ENCODE data around the gene FILIP1. TPM values are rescaled to one million over a fixed set of nuclear protein-coding genes. Genes with fewer than 3 reads are reported as not detected.

The FILIP1 gene
- total and polyA plus RNA-seq, 8 donors: 14.4 to 45.2 (median 32.5) TPM

DNA sequence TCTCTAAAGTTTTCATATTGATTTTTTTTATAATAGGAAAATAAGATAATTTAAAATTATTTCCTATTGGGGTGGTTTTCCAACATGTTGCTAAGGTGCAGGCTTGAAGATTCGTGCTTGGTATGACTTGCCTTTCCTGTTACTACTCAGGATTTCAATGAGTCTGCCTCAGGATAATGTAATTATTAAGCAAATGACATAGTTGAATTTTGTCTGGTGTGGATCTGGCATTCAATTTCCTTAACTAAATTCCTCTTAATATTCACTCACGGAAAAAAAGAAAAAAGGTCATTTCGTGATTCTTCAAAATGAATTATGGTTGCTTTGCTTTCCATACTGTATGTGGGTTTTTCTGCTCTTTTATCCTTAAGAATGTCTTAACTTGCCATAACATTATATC is 9.3 kb upstream of the FILIP1 start:
- Histone ChIP-seq H3K9me3 (no peaks in the 10 kb centered on the region), H3K36me3 (no peaks in the 10 kb centered on the region), H3K4me3 (no peak overlapping the region), H3K27ac (no peak overlapping the region), H3K27me3 (no peaks in the 10 kb centered on the region), H3K4me1 (peaks cover 0 to 4% of the 10 kb centered on the region in 2 donors)
- DNase-seq (no peak), ATAC-seq (no peak)
- TF ChIP-seq, protein P1, sequence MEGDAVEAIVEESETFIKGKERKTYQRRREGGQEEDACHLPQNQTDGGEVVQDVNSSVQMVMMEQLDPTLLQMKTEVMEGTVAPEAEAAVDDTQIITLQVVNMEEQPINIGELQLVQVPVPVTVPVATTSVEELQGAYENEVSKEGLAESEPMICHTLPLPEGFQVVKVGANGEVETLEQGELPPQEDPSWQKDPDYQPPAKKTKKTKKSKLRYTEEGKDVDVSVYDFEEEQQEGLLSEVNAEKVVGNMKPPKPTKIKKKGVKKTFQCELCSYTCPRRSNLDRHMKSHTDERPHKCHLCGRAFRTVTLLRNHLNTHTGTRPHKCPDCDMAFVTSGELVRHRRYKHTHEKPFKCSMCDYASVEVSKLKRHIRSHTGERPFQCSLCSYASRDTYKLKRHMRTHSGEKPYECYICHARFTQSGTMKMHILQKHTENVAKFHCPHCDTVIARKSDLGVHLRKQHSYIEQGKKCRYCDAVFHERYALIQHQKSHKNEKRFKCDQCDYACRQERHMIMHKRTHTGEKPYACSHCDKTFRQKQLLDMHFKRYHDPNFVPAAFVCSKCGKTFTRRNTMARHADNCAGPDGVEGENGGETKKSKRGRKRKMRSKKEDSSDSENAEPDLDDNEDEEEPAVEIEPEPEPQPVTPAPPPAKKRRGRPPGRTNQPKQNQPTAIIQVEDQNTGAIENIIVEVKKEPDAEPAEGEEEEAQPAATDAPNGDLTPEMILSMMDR (IDR thresholded peaks at IDR 0.05): no peak
- intact Hi-C loops (cut with DNase I): no loop called here

DNA sequence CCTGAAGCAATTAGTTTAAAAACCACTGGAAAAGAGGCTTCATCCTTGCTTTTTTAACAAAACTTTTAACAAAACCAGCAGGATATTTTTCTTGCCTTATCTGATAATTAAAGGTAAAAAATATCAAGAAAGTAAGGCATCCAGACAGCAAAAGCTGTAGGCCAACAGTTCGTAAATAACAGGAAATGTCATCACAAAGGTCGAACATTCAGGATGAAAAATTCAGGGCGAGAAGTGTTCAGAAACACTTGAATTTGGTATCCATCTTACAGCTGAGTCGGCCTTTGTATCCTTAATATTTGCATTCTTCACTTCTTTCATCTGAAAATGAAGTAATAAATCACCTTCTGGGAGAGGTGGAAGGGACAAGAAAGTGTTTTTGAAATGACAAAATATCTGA is 8.2 kb upstream of the FILIP1 start:
- no peaks in the 10 kb centered on the region for H3K36me3 ChIP-seq
- intact Hi-C loops (cut with DNase I): no loop called here
- TF ChIP-seq, protein P1 (IDR thresholded peaks at IDR 0.05): no peak
- H3K27me3 ChIP-seq: no peaks in the 10 kb centered on the region
- H3K27ac ChIP-seq: no peak overlapping the region
- no peak overlapping the region for H3K4me3 ChIP-seq
- ATAC-seq: no peak
- peaks cover 0 to 4% of the 10 kb centered on the region in 2 donors for H3K4me1 ChIP-seq
- DNase-seq: no peak
- no peaks in the 10 kb centered on the region for H3K9me3 ChIP-seq

DNA sequence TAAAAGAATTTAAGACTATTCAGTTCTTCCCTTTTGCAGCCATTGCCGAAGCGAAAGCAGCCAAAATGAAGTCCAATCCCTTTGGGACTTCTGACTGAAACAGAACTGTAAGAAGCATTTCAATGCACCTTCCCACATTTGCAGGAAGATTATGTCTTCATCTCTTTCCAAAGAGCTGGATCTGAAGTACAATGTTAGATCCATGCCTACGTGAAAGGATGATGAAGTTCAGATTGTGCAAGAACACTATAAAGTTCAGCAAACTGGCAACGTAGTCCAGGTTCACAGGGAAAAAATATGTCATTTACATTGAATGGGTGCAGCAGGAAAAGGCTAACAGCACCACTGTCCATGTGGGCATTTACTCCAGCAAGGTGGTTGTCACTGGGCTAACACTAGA is 6.0 kb upstream of the FILIP1 start:
- TF ChIP-seq, protein P1 (IDR thresholded peaks at IDR 0.05): no peak
- no peak overlapping the region for H3K4me3 ChIP-seq
- intact Hi-C loops (cut with DNase I): no loop called here
- H3K9me3 ChIP-seq: no peaks in the 10 kb centered on the region
- no peaks in the 10 kb centered on the region for H3K27me3 ChIP-seq
- no peak overlapping the region for H3K27ac ChIP-seq
- no peak for DNase-seq
- H3K4me1 ChIP-seq: peaks cover 4 to 10% of the 10 kb centered on the region in 2 donors
- no peak for ATAC-seq
- no peaks in the 10 kb centered on the region for H3K36me3 ChIP-seq

DNA sequence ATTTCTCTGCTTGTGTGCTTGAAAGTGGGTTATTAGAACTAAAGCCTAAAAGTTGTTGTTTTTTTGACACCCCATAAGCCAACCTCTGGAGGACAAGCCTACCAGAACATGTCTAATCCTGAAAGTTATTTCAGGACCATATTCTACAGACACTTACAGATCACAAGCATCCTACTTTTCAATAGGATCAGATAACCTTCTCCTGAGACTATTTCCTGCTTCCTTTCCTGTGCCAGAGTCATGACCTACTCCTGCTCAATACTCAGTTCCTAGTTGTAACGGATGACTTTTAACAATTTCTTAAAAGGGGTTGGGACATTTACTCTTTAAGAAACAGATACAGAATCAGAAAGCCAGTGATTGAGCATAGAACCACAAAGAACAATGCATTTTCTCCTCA is 5.3 kb upstream of the FILIP1 start:
- no peaks in the 10 kb centered on the region for H3K9me3 ChIP-seq
- DNase-seq: no peak
- H3K4me3 ChIP-seq: no peak overlapping the region
- no peak for ATAC-seq
- H3K4me1 ChIP-seq: peaks cover 4 to 10% of the 10 kb centered on the region in 2 donors
- intact Hi-C loops (cut with DNase I): no loop called here
- peaks cover 0 to 3% of the 10 kb centered on the region in 2 donors for H3K27me3 ChIP-seq
- no peaks in the 10 kb centered on the region for H3K36me3 ChIP-seq
- H3K27ac ChIP-seq: no peak overlapping the region
- TF ChIP-seq, protein P1 (IDR thresholded peaks at IDR 0.05): no peak

DNA sequence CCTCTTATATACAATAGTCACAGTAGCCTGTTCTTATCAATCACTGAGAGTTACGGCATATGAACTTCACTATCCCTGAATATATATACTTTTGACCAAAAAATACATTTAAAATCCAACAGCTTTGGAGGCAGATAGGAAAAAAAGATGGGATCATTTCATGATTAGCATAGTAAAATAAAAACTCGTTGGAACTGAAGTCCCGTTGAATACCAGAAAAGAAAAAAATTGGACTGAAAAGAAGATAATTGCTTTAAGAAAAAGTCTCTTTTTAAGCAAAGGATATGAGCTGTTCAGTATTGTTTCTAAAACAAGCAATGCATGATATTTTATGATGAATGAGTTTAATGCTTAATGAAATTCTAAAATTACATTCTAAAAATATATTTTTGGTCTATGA is 4.4 kb upstream of the FILIP1 start:
- peaks cover 4 to 10% of the 10 kb centered on the region in 2 donors for H3K4me1 ChIP-seq
- H3K27ac ChIP-seq: no peak overlapping the region
- H3K4me3 ChIP-seq: no peak overlapping the region
- TF ChIP-seq, protein P1 (IDR thresholded peaks at IDR 0.05): no peak
- H3K36me3 ChIP-seq: no peaks in the 10 kb centered on the region
- H3K9me3 ChIP-seq: no peaks in the 10 kb centered on the region
- DNase-seq (no peak), ATAC-seq (no peak)
- intact Hi-C loops (cut with DNase I): no loop called here
- peaks cover 0 to 7% of the 10 kb centered on the region in 2 donors for H3K27me3 ChIP-seq

All from left lung (tissue), 10 donors.